Liver (tissue), 3 donors: ENCODE results near the gene TMEM108.

Experiments
- CTCF ChIP-seq: fragments of 150-350 bp; IDR thresholded peaks from 2 replicates; pipeline ENCODE4 v1.5.1; 2017; ENCODE audit warnings: improper control_type of control experiment, low read depth, low read length; ENCODE audit not compliant: missing input control
- SP1 ChIP-seq: IDR thresholded peaks from 2 replicates; pipeline ENCODE4 v1.6.1; 2018; ENCODE audit warnings: antibody characterized with exemption, mild to moderate bottlenecking
- donor health status: healthy.
- donor health status: healthy.

GRCh38 chr3:133135306-133135705 is 97.1 kb downstream of the TMEM108 start:
- no peak for TF ChIP-seq CTCF
- TF ChIP-seq SP1 = no peak
